Naive B cell (primary cell): ENCODE measurements around the gene MYMK. TPM values are rescaled to one million over a fixed set of nuclear protein-coding genes. Genes with fewer than 3 reads are reported as not detected.

ENCODE experiments used
- ATAC-seq, 2 donors: fragments of 150-1000 bp; cut with Tn5 transposase; 2 replicates each; pipeline ENCODE4 v1.10.0; 2021; ENCODE audit warnings: low read depth in 2 of 2, mild to moderate bottlenecking in 2 of 2, moderate library complexity in 2 of 2
- DNase-seq: peaks from one replicate; pipeline ENCODE4 v3.0.0; 2022
- H3K27ac Mint-ChIP-seq, 6 donors: one replicate each; pipeline ENCODE4 v1.8.0; 2020 to 2022; ENCODE audit warnings: mild to moderate bottlenecking in 6 of 6, mixed read lengths in 6 of 6, moderate library complexity in 5 of 6, inconsistent platforms in 2 of 6
- H3K27me3 Mint-ChIP-seq, 3 donors: one replicate each; pipeline ENCODE4 v1.8.0; 2021 to 2022; ENCODE audit warnings: mixed read lengths in 3 of 3, mild to moderate bottlenecking in 1 of 3
- H3K36me3 Mint-ChIP-seq, 2 donors: one replicate each; pipeline ENCODE4 v1.8.0; 2020 to 2022; ENCODE audit warnings: mixed read lengths in 2 of 2, inconsistent platforms in 1 of 2, mild to moderate bottlenecking in 1 of 2
- H3K4me1 Mint-ChIP-seq, 3 donors: one replicate each; pipeline ENCODE4 v1.8.0; 2020 to 2022; ENCODE audit warnings: mixed read lengths in 3 of 3, inconsistent platforms in 1 of 3, mild to moderate bottlenecking in 1 of 3, moderate library complexity in 1 of 3
- H3K4me3 Mint-ChIP-seq, 8 donors: one replicate each; pipeline ENCODE4 v1.8.0; 2020 to 2022; ENCODE audit warnings: mild to moderate bottlenecking in 8 of 8, mixed read lengths in 8 of 8, moderate library complexity in 8 of 8, inconsistent platforms in 2 of 8
- H3K9me3 Mint-ChIP-seq, 7 donors: one replicate each; pipeline ENCODE4 v1.8.0; 2020 to 2022; ENCODE audit warnings: mixed read lengths in 7 of 7, mild to moderate bottlenecking in 5 of 7, inconsistent platforms in 2 of 7, moderate library complexity in 1 of 7
- polyA plus RNA-seq, 6 donors: library from polyadenylated mRNA; unstranded; fragments of 300-500 nt; fragmentation: Illumina TruSeq; gene quantifications; one replicate each; pipeline ENCODE4 v1.2.3, GENCODE V29; 2021; ENCODE audit warnings: low read depth in 6 of 6

The MYMK gene
- polyA plus RNA-seq, 6 donors from 2014 or later: not detected

DNA sequence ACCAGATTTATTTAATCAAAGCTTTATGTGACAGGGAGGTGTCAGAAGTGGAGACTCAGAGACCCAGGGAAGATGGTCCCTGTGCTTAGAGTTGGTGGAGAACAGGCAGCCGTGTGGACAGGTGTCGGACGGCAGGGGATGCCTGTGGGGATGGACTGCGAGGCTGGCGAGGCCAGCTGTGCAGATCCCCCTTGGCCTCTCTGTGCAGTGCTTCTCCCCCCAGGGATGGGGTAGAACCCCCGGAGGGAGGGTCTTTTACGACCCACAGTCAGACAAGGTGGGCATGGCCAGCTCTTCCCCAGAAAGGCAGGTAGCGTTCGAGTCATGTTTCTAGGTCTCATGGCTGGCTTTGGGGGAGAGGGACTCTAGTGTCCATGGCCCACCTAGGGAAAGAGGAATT, 41.1 kb downstream of the MYMK start:
- Mint-ChIP-seq H3K27me3 (peaks cover 0 to 6% (median 5%) of the 10 kb centered on the region in 3 donors), H3K36me3 (no peaks in the 10 kb centered on the region), H3K4me3 (no peak overlapping the region), H3K9me3 (no peaks in the 10 kb centered on the region), H3K4me1 (peaks cover 0 to 10% (median 8%) of the 10 kb centered on the region in 3 donors), H3K27ac (no peak overlapping the region)
- ATAC-seq (no peak), DNase-seq (no peak)

DNA sequence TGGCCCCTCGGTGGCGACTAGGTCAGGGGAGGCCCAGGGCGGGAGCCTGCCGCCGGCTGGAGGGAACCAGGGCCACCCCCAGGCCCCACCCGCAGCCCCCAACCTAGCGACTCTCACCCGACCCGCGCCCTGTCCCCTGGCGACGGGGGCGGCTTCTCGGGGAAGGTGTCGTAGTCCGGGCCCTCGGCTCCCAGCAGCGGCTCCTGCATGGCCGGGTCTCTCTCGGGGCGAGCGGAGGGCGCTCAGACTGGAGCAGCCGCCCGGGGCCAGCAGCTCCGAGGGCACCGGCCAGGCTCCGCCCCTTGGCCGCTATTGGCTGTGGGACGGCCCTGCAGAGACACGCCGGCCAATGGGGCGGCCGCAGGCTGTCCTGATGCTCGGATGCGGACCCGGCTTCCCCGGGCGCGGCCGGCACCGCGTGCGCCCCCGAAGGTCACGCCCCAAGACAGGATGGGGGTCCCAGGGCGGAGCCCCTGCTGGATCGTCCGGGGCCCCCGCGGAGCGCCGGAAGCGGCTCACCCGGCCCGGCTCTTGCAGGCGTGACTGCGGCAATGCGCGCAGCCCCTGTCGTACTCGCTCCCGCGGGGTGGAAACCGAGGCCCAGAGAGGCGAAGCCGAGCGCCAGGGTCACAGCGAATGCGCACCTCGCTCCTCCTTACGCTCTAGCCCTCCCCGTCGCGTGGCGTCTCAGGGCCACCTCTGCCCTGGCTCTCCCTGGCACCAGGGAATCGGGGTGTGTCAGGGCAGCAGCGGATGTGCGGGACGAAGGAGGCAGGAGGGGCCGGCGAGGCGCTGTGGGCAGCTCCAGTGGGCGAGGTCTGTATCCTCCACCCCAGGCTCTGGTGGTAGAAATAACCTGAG, 45.7 kb downstream of the MYMK start, which contains the start of gene SLC2A6:
SLC2A6 (minus strand) TSS at position 249 of the 861 bp plus-strand sequence; CDS start at position 209, 40 bp downstream.
- peak; percentile 87 for DNase-seq
- Mint-ChIP-seq H3K27ac (peak within 1 kb of the TSS; percentile 47 to 95 (median 88)), H3K36me3 (no peaks in the 10 kb centered on the region), H3K9me3 (no peaks in the 10 kb centered on the region), H3K4me1 (peaks cover 13 to 28% (median 25%) of the 10 kb centered on the region in 3 donors), H3K27me3 (no peaks in the 10 kb centered on the region), H3K4me3 (peak within 1 kb of the TSS; percentile 81 to 95 (median 89))
- peak; percentile 83 to 89 for ATAC-seq

DNA sequence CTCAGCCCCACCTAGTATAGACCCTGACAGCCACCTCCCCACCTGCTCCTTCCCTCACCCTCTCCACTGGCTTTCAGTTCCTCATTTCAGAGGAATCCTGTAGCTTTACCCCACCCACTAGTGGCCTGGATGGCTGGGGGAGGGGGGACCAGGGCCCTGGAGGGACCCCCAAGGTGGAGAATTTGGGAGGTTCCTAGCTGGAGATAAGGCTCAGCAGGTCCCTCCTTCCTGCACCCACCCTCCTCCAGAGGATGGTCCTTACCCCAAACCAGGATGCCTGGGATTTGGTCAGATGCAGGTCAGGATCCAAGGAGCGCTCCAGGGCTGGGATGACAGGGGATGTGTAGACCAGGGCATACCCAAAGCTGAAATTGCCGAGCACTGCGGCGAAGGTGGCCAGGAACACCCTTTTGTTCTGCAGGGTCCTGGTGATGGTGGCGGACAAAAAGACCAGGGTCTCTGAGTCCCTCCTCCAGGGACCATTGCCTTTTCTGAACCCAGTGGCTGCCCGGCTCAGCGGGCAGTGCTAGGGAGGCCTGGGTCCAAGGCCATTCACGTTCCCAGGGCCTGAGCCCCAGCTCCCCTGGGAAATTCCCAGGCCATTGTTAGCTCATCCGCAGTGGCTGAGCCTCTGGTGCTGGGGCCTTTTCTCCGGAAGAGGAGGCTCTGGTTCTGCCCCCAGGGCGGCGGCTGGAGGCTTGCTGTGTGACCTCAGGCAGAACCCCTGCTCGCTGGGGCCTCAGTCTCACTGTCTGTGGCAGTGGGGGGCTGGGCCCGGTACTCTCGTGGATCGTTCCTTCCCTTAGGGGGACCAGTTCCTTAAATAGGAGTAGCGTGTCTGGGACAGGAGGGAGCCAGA, 46.5 kb downstream of the MYMK start:
- H3K4me3 Mint-ChIP-seq: peak overlapping the region; percentile 81 to 95 (median 88)
- peak overlapping the region; percentile 47 to 95 (median 88) for H3K27ac Mint-ChIP-seq
- peak; percentile 57 to 58 for ATAC-seq
- no peaks in the 10 kb centered on the region for H3K27me3 Mint-ChIP-seq
- H3K4me1 Mint-ChIP-seq: peaks cover 14 to 30% (median 29%) of the 10 kb centered on the region in 3 donors
- no peaks in the 10 kb centered on the region for H3K9me3 Mint-ChIP-seq
- peak; percentile 63 for DNase-seq
- H3K36me3 Mint-ChIP-seq: no peaks in the 10 kb centered on the region

DNA sequence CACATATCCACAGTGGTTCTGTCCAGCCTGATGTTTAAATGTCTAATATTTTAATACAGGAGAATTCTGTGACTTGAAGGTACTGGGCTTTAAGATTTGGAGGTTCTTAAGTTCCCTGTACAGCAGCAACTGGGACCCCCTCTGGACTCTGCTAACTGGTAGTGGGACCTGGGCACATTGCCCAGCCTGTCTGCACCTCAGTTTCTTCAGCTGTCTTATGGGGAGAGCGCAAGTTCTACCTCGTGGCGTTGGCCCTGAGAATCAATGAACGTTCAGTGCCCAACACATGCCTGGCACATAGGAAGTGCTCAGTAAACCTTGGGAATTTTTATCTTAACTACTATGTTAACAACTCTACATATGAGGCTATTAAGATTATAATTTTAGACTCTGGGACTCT, 47.3 kb downstream of the MYMK start:
- H3K4me3 Mint-ChIP-seq: peak overlapping the region; percentile 81 to 95 (median 88)
- no peaks in the 10 kb centered on the region for H3K36me3 Mint-ChIP-seq
- ATAC-seq (no peak), DNase-seq (no peak)
- no peaks in the 10 kb centered on the region for H3K9me3 Mint-ChIP-seq
- H3K4me1 Mint-ChIP-seq: peaks cover 14 to 30% (median 29%) of the 10 kb centered on the region in 3 donors
- H3K27me3 Mint-ChIP-seq: no peaks in the 10 kb centered on the region
- peak overlapping the region; percentile 25 to 95 (median 84) for H3K27ac Mint-ChIP-seq

DNA sequence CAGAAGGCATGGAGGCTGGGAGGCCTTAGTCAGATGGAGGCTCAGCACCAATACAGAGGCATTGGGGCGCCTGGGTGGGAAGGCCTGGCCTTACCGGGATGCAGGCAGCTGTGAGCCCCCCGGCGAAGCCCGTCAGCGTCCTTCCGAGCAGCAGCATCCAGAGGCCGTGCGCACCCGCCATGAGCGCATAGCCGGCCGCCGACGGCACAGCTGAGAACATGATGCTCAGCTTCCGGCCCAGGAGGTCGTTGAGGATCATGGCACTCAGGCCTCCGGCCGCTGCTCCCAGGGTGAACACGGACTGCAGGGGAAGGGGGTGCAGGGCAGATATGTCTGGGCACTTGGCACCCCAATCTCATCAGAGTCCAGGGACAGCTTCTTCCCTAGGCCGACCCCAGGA, 47.8 kb downstream of the MYMK start:
- H3K27ac Mint-ChIP-seq: peak overlapping the region in 1 of 6 donors; percentile 51
- H3K4me1 Mint-ChIP-seq: peaks cover 14 to 30% (median 29%) of the 10 kb centered on the region in 3 donors
- no peak overlapping the region for H3K4me3 Mint-ChIP-seq
- ATAC-seq (no peak), DNase-seq (no peak)
- H3K27me3 Mint-ChIP-seq: no peaks in the 10 kb centered on the region
- no peaks in the 10 kb centered on the region for H3K9me3 Mint-ChIP-seq
- H3K36me3 Mint-ChIP-seq: no peaks in the 10 kb centered on the region

DNA sequence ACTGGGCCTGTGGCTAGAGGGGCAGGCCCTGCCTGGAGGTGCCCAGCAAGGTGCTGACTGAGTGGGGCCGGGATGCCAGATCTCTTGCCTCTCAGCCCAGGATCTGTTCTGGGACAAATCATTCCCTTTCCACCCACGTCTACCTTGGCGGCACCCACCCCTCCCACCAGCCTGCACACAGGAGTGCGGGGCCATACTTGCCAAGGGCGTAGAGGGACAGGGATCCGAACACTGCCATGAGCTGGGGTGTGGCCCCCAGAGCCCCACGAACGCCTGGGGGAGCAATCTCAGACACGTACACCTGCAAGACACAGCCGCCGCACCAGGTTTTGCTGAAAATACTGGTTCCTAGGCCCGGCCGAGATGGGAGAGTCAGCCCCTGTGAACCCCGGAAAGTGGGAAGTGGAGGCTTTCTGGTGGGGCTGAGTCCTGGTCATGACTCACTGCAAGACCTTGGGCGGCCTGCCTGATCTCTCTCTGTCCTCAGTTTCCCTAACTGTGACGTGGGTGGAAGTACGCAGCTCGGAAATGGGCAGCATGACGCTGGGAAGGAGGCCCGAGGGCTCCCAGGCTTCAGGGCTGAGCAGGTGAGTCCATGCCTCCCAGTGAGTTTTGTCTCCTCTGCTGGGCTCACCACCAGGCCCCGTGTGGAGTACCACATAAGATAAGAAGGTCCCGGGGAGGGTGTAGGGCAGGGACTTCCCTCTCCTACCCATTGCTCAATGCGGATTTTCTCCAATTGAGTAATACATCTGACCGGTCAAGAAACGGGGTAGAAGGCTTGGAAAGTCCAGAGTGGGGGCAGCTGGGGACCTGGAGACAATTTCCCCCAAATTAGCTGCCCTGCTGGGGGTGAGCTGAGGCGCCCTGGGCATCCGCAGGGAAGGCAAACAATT, 48.5 kb downstream of the MYMK start:
- Mint-ChIP-seq H3K27ac (peak overlapping the region in 3 of 6 donors; percentile 51 to 60 (median 59)), H3K27me3 (no peaks in the 10 kb centered on the region), H3K4me3 (peak overlapping the region in 1 of 8 donors; percentile 35), H3K9me3 (no peaks in the 10 kb centered on the region), H3K36me3 (no peaks in the 10 kb centered on the region), H3K4me1 (peaks cover 14 to 30% (median 29%) of the 10 kb centered on the region in 3 donors)
- DNase-seq (no peak), ATAC-seq (no peak)

DNA sequence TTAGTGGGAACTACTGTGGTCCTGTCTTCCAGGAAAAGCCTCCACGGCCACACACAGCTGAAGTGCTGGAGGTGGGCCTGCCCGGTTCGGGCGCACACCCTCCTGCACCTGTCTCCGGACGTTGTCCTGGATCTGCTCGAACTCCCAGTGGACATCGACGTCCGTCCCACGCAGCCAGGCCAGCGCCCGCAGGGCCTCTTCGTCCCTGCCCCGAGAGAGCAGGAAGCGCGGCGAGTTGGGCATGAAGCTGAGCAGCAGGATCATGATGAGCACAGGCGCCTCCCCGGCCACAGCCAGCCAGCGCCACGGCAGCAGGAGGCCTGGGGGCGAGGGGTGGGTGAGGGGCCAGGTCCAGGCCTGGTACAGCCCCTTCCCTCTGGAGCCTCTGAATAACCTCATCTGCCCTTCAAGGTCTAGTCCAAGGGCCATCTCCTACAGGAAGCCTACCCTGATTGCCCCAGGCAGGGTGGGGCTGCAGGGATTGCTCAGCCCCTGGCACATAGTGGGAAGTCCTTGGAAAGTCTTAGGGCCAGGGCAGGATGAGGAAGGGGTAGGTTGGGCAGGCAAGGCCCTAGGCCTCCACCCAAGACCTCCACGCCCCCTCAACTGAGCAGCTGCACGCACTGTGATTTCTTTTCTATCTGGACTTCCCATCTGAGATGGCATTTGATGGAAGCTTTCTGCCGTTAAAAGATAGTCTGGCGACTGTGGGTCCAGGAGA, 49.3 kb downstream of the MYMK start:
- Mint-ChIP-seq H3K36me3 (no peaks in the 10 kb centered on the region), H3K9me3 (no peaks in the 10 kb centered on the region), H3K4me1 (peaks cover 14 to 33% (median 32%) of the 10 kb centered on the region in 3 donors), H3K27ac (peak overlapping the region in 2 of 6 donors; percentile 60), H3K27me3 (no peaks in the 10 kb centered on the region), H3K4me3 (peak overlapping the region in 1 of 8 donors; percentile 25)
- ATAC-seq (no peak), DNase-seq (no peak)

DNA sequence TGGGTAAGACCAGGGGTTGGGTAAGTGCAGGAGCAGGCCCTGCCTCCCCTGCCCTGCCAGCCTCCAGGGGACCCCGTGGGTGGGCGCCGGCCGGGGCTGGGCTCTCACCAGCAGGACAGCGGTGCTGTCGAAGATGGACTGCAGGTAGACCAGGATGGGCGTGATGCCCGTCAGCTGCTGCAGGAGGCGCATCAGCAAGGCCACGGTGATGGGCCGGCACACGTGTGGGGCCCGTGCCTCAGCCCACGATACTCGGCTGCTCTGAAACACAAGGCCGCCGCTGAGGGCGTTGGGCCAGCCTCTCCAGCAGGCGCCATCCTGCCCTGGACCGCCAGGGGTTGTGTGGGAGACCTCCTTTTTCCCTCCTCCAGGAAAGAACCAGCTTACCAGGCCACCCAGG, 49.9 kb downstream of the MYMK start:
- H3K4me3 Mint-ChIP-seq: no peak overlapping the region
- DNase-seq (no peak), ATAC-seq (no peak)
- H3K36me3 Mint-ChIP-seq: no peaks in the 10 kb centered on the region
- no peak overlapping the region for H3K27ac Mint-ChIP-seq
- no peaks in the 10 kb centered on the region for H3K27me3 Mint-ChIP-seq
- no peaks in the 10 kb centered on the region for H3K9me3 Mint-ChIP-seq
- H3K4me1 Mint-ChIP-seq: peaks cover 14 to 39% (median 31%) of the 10 kb centered on the region in 3 donors

DNA sequence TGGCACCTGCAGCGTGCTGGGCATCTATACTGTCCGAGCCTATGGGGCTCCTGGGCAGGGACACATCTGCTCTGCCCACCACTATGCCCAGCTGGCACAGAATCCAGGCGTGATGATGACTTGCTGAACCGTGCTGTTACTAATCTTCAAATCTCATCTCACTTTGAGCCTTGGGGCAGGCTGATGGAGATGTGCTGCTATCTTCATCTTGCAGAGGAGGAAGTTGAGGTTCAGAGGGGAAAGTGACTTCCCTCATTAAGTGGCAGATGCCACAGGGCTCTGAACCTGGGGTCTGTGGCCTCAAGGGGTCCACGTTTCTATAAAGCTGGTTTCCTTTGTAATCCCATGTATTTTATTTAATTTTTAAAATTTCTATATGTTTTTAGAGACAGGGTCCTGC, 50.5 kb downstream of the MYMK start:
- ATAC-seq (no peak), DNase-seq (no peak)
- peak overlapping the region in 2 of 6 donors; percentile 7 to 20 for H3K27ac Mint-ChIP-seq
- no peaks in the 10 kb centered on the region for H3K27me3 Mint-ChIP-seq
- no peaks in the 10 kb centered on the region for H3K36me3 Mint-ChIP-seq
- H3K4me1 Mint-ChIP-seq: peaks cover 14 to 45% (median 27%) of the 10 kb centered on the region in 3 donors
- H3K4me3 Mint-ChIP-seq: peak overlapping the region in 3 of 8 donors; percentile 10 to 42 (median 32)
- H3K9me3 Mint-ChIP-seq: no peaks in the 10 kb centered on the region

DNA sequence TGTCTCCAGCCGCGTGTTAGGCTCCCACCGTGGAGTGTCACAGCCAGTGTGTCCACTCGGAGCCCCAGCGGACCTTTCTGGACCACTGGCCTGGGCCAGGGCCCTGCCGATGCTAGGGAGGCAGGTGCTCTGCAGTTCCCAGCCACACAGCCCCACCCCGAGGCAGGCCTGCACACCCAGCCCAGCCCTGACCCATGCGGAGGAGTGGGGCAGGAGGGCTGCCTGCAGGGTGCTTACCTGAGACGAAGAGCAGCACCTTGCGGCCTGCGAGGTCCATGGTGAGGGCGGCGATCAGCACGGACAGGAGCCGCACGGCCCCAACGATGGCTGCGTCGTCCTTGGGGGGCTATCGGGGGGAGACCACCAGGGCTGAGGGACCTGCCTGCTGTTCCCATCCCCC, 51.0 kb downstream of the MYMK start:
- no peak for DNase-seq
- Mint-ChIP-seq H3K4me3 (no peak overlapping the region), H3K27ac (no peak overlapping the region), H3K36me3 (no peaks in the 10 kb centered on the region), H3K9me3 (no peaks in the 10 kb centered on the region), H3K4me1 (peaks cover 14 to 45% (median 27%) of the 10 kb centered on the region in 3 donors), H3K27me3 (no peaks in the 10 kb centered on the region)
- no peak for ATAC-seq

DNA sequence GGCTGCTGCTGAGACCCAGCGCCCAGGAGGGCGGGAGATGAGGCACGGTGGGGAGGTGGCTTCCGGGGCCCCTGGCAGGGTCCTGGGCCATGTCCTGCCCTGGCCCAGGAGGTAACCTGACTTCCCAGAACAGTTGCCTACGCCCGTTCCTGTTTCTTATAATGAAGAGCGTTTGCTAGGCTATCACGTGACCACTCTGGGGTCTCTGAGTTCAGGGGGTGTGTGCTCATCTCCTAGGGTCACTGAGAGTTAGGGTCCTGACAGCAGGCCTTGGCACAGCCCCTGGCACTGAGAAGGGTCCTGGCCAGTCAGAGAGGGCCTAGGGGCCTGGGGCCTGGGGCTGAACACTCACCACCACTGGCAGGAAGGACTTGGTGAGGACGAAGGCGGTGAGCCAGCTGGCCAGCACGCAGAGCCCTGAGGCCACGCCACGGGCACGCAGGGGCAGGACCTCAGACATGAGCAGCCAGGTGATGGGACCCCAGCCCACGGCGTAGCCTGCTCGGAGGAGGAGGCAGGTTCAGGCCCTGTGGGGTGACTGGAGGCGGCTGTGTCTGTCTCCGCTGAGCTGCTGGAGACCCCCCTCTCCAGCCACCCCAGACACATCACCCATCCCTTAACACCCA, 51.9 kb downstream of the MYMK start:
- H3K36me3 Mint-ChIP-seq: no peaks in the 10 kb centered on the region
- H3K9me3 Mint-ChIP-seq: no peaks in the 10 kb centered on the region
- H3K4me1 Mint-ChIP-seq: peaks cover 12 to 41% (median 24%) of the 10 kb centered on the region in 3 donors
- H3K27me3 Mint-ChIP-seq: no peaks in the 10 kb centered on the region
- ATAC-seq: no peak
- H3K4me3 Mint-ChIP-seq: peak overlapping the region in 1 of 8 donors; percentile 35
- no peak for DNase-seq
- H3K27ac Mint-ChIP-seq: no peak overlapping the region

DNA sequence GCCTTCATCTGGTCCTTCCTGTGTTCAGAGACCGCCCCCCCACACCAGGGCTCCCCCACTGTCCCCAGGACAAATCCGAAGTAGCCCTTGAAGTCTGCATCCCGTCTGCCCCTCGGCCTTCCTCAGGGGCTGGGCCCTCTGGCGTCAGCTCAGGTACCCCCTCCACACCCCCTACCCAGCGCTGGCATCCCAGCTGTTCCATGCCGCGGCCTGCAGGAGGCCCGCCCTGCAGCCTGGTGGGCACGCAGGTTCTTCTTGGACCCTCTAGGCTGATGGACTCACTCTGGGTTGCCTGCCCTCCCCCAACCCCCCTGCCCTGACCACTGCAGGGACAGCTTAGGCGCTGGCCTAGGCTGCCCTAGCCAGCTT, 52.5 kb downstream of the MYMK start:
- DNase-seq (no peak), ATAC-seq (no peak)
- Mint-ChIP-seq H3K27ac (peak overlapping the region in 1 of 6 donors; percentile 29), H3K9me3 (no peaks in the 10 kb centered on the region), H3K27me3 (no peaks in the 10 kb centered on the region), H3K4me3 (no peak overlapping the region), H3K4me1 (peaks cover 9 to 35% (median 18%) of the 10 kb centered on the region in 3 donors), H3K36me3 (no peaks in the 10 kb centered on the region)
